Panc1 (cell line): ENCODE measurements around the gene PLCXD1. TPM values are rescaled to one million over a fixed set of nuclear protein-coding genes. Genes with fewer than 3 reads are reported as not detected.

Experiments used
- ATAC-seq: fragments of 200-7000 bp; cut with Tn5 transposase; 2 replicates; pipeline ENCODE4 v1.9.1; 2020; ENCODE audit warnings: mild to moderate bottlenecking, moderate library complexity
- BruUV-seq: library from RNA; stranded (reverse); fragments of 400-500 nt; replicated peaks from 2 replicates; lab custom pipeline; 2021; lab: Mats Ljungman, UMichigan
- CTCF ChIA-PET: fragments of 300-600 bp; sonication (Branson Sonifier 250); formaldehyde crosslinking; loops from one replicate; lab custom pipeline; 2022; ENCODE audit warnings: antibody characterized with exemption; lab: Charles Lee
- POLR2A ChIA-PET: fragments of 300-600 bp; sonication (Branson Sonifier 250); formaldehyde crosslinking; loops from one replicate; lab custom pipeline; 2022; ENCODE audit warnings: antibody characterized with exemption; lab: Charles Lee
- DNase-seq: peaks from one replicate; pipeline ENCODE4 v3.0.0-alpha.2; 2010; ENCODE audit warnings: low read depth, low spot score
- H3K27ac ChIP-seq: 2 replicates; pipeline ENCODE4 v1.5.1; 2011; ENCODE audit warnings: mild to moderate bottlenecking, low read length, inconsistent platforms
- H3K27me3 ChIP-seq: fragments of 200-500 bp; sonication (Bioruptor generic); 2 replicates; pipeline ENCODE4 v1.6.0; 2014; ENCODE audit warnings: low read length, inconsistent platforms; ENCODE audit not compliant: control insufficient read depth, insufficient read depth
- H3K36me3 ChIP-seq: fragments of 200-500 bp; sonication (Bioruptor generic); 2 replicates; pipeline ENCODE4 v1.5.1; 2014; ENCODE audit warnings: inconsistent platforms, mild to moderate bottlenecking, low read length, moderate library complexity; ENCODE audit not compliant: control insufficient read depth, insufficient read depth
- H3K4me1 ChIP-seq: 2 replicates; pipeline ENCODE4 v1.5.1; 2011; ENCODE audit warnings: inconsistent platforms, mild to moderate bottlenecking, low read length, moderate library complexity; ENCODE audit not compliant: control insufficient read depth, insufficient read depth
- H3K4me3 ChIP-seq, 2 experiments: 2 replicates each; pipeline ENCODE4 v1.5.1; 2011 to 2012; ENCODE audit warnings: low read depth in 2 of 2, low read length in 2 of 2, mild to moderate bottlenecking in 2 of 2, inconsistent platforms in 1 of 2, moderate library complexity in 1 of 2
- H3K9me3 ChIP-seq: fragments of 200-500 bp; sonication (Bioruptor generic); 2 replicates; pipeline ENCODE4 v1.5.1; 2014; ENCODE audit warnings: low read depth, mild to moderate bottlenecking, inconsistent platforms, low read length, moderate library complexity; ENCODE audit not compliant: control insufficient read depth, insufficient read depth
- CTCF ChIP-seq: fragments of 450-650 bp; IDR thresholded peaks from 2 replicates; pipeline ENCODE4 v1.5.1; 2017; ENCODE audit warnings: mild to moderate bottlenecking
- POLR2AphosphoS5 ChIP-seq: IDR thresholded peaks from 2 replicates; pipeline ENCODE4 v1.6.1; 2012; ENCODE audit warnings: mild to moderate bottlenecking, low read depth, low read length, moderate library complexity
- REST ChIP-seq, 2 experiments: IDR thresholded peaks; 2 replicates each; pipeline ENCODE4 v1.6.1; 2011 to 2012; ENCODE audit warnings: low read depth in 2 of 2, control low read depth in 1 of 2, low read length in 1 of 2, mild to moderate bottlenecking in 1 of 2, moderate library complexity in 1 of 2; ENCODE audit not compliant: insufficient read depth in 1 of 2
- SIN3A ChIP-seq: IDR thresholded peaks from 2 replicates; pipeline ENCODE4 v1.6.1; 2012; ENCODE audit warnings: low read depth, mild to moderate bottlenecking, low read length, moderate library complexity, borderline replicate concordance; ENCODE audit not compliant: insufficient read depth
- TCF7L2 ChIP-seq: IDR thresholded peaks from 2 replicates; pipeline ENCODE4 v1.6.1; 2011; ENCODE audit warnings: mild to moderate bottlenecking, low read depth, low read length, inconsistent platforms
- in situ Hi-C: cut with HindIII; loops from 2 replicates; pipeline ENCODE4 v1.10.0; 2016; ENCODE audit warnings: low sequenced_read_pairs, low pct_unique_long_range_greater_than_20kb
- intact Hi-C: fragments of 100-400 bp; cut with micrococcal nuclease; formaldehyde crosslinking; loops from one replicate; pipeline ENCODE4 v1.10.0; 2022; ENCODE audit not compliant: unreplicated experiment
- total RNA-seq: library from RNA; stranded (reverse); gene quantifications from one replicate; pipeline ENCODE4 v1.2.1, GENCODE V29; 2021; ENCODE audit not compliant: unreplicated experiment

Gene PLCXD1
- total RNA-seq, 1 experiment from 2014 or later, result 54.9 TPM

GRCh38 chrX:349196-349595 is 68.0 kb downstream of the PLCXD1 start:
- POLR2A ChIA-PET, result no interaction called here
- TF ChIP-seq SIN3A, result no peak
- intact Hi-C loops (no loop called here), in situ Hi-C loops (no loop called here)
- CTCF ChIA-PET, result no interaction called here
- Histone ChIP-seq H3K4me3 (no peak overlapping the region), H3K9me3 (no peaks in the 10 kb centered on the region), H3K27me3 (no peaks in the 10 kb centered on the region), H3K36me3 (no peaks in the 10 kb centered on the region), H3K4me1 (no peaks in the 10 kb centered on the region), H3K27ac (no peak overlapping the region)
- DNase-seq (no peak), ATAC-seq (no peak)
- BruUV-seq, result no TSS peak

GRCh38 chrX:349702-350101 is 68.5 kb downstream of the PLCXD1 start:
- BruUV-seq, result no TSS peak
- CTCF ChIA-PET, result no interaction called here
- Histone ChIP-seq H3K27ac (no peak overlapping the region), H3K27me3 (no peaks in the 10 kb centered on the region), H3K36me3 (no peaks in the 10 kb centered on the region), H3K9me3 (no peaks in the 10 kb centered on the region), H3K4me3 (no peak overlapping the region), H3K4me1 (no peaks in the 10 kb centered on the region)
- DNase-seq, result no peak
- TF ChIP-seq POLR2AphosphoS5 (no peak), CTCF (no peak), REST (IDR thresholded peaks at IDR 0.05; ENCODE audit: insufficient read depth in 1 of 2, low read depth in 2 of 2, low read length in 1 of 2) (no peak), TCF7L2 (no peak), SIN3A (no peak)
- intact Hi-C loops, result no loop called here
- no peak for ATAC-seq
- in situ Hi-C loops, result no loop called here
- POLR2A ChIA-PET, result no interaction called here

DNA sequence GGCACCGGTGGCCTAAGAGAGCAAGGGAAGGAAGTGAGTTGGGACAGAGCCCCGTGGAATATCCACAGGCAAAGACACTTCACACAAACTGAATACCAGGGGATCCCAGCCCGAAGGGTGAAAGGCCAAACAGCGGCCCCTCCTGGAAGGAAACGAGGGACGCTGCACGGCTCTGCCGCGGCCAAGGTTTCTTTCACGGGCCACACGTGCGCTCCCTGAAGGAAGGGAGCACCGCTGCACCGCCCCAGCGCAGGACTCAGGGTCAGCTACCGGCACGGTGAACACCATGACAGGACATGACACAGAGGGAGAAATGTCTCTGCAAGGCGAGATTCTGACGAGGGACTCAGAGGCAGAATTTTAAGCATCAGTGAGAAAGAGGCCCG is 69.0 kb downstream of the PLCXD1 start:
- DNase-seq (no peak), ATAC-seq (no peak)
- no peaks in the 10 kb centered on the region for H3K36me3 ChIP-seq
- H3K4me3 ChIP-seq, result no peak overlapping the region
- in situ Hi-C loops (no loop called here), intact Hi-C loops (no loop called here)
- no peak for TF ChIP-seq SIN3A
- no peak for TF ChIP-seq REST (IDR thresholded peaks at IDR 0.05; ENCODE audit: insufficient read depth in 1 of 2, low read depth in 2 of 2, low read length in 1 of 2)
- no peak for TF ChIP-seq POLR2AphosphoS5
- no peak for TF ChIP-seq TCF7L2
- TF ChIP-seq CTCF, result no peak
- BruUV-seq, result no TSS peak
- H3K9me3 ChIP-seq, result no peaks in the 10 kb centered on the region
- H3K27me3 ChIP-seq, result no peaks in the 10 kb centered on the region
- no peak overlapping the region for H3K27ac ChIP-seq
- CTCF ChIA-PET, result no interaction called here
- H3K4me1 ChIP-seq, result no peaks in the 10 kb centered on the region
- POLR2A ChIA-PET, result no interaction called here
